ENCODE data around the gene MAGOH. TPM values are rescaled to one million over a fixed set of nuclear protein-coding genes. Genes with fewer than 3 reads are reported as not detected.
A peak's percentile ranks its signal among the peaks of the same experiment; 100 is the strongest.

MAGOH gene
- total and polyA plus RNA-seq, 10 of the 15 experiments (the other 5 are each of a cell fraction or from before 2014, with no cell fraction given) = 62.6 to 261 (median 89.8) TPM

- TF ChIP-seq HCFC1 (IDR thresholded peaks at IDR 0.05; ENCODE audit: low read length) (no peak), BCL11A (IDR thresholded peaks at IDR 0.05; ENCODE audit: low read depth, low read length) (no peak), ATF2 (IDR thresholded peaks at IDR 0.05; ENCODE audit: low read length) (no peak), FOS (IDR thresholded peaks at IDR 0.05; ENCODE audit: borderline replicate concordance, extremely low read depth, insufficient read length) (no peak), PKNOX1 (IDR thresholded peaks at IDR 0.05) (peak; percentile 15; the same call in 1 of the 2 replicates)
Observed at GRCh38 chr1:53278298-53278725, 40.0 kb upstream of the MAGOH start (continued).

GRCh38 chr1:53277326-53277725 lies 39.0 kb upstream of the MAGOH start:
- Histone ChIP-seq H3K27ac (ENCODE audit: control insufficient read depth, insufficient read depth) (no peak overlapping the region), H3K36me3 (ENCODE audit: control insufficient read depth in 2 of 2, insufficient read depth in 2 of 2, low read length in 1 of 2) (peaks cover 13 to 27% of the 10 kb centered on the region in 2 experiments; a peak in 3 of 4 replicates), H3K27me3 (replicated peaks in 1 of 2; ENCODE audit: control insufficient read depth in 2 of 2, insufficient read depth in 2 of 2, low read length in 1 of 2) (no peaks in the 10 kb centered on the region), H3K4me3 (no peak overlapping the region), H2AFZ (ENCODE audit: control insufficient read depth, low read depth, low read length) (no peak overlapping the region), H3K9me3 (replicated peaks; ENCODE audit: control insufficient read depth, insufficient read depth, low read length) (no peaks in the 10 kb centered on the region), H3K4me2 (ENCODE audit: control insufficient read depth, insufficient read depth) (no peak overlapping the region), H3K79me2 (ENCODE audit: control insufficient read depth, insufficient read depth, low read length) (no peaks in the 10 kb centered on the region), H3K9ac (ENCODE audit: control insufficient read depth, insufficient read depth, low read length) (no peak overlapping the region), H3K4me1 (ENCODE audit: control insufficient read depth, insufficient read depth, low read length) (no peaks in the 10 kb centered on the region), H4K20me1 (ENCODE audit: control insufficient read depth, insufficient read depth) (no peaks in the 10 kb centered on the region)
- ATAC-seq (no peak), DNase-seq (ENCODE audit: low read depth, low spot score) (no peak), FAIRE-seq (no peak)
- ChIA-PET SMC1A (ENCODE audit: uncharacterized antibody, unreplicated experiment) (interaction anchor here (2.0 to 5.9 kb wide), 3 partner anchors 19 to 116 kb away, joined by 9 to 107 read pairs (median 11); no protein-coding TSS in a partner anchor), CTCF (interaction anchor here (0.6 to 5.8 kb wide), 8 partner anchors 9 to 523 kb away, joined by 3 to 185 read pairs (median 10); no protein-coding TSS in a partner anchor), RAD21 (ENCODE audit: unreplicated experiment) (interaction anchor here (1.4 to 4.6 kb wide), 3 partner anchors 10 to 167 kb away, joined by 5 to 105 read pairs (median 6); no protein-coding TSS in a partner anchor), POLR2A (interaction anchor here (1.1 kb wide), 1 partner anchor 114 kb away, joined by 3 read pairs; no protein-coding TSS in a partner anchor)
- WGBS (ENCODE audit: insufficient coverage, insufficient replicate concordance, low lambda C conversion rate, missing lambda C conversion rate) = 97% methylated on average over 5 of the region's 5 CpGs
- in situ Hi-C loops (cut with MboI) = loop anchor here (5.0 kb wide), 1 partner anchor 115 kb away; no protein-coding TSS in a partner anchor
- intact Hi-C loops (cut with micrococcal nuclease; ENCODE audit: unreplicated experiment) = no loop called here
- BruUV-seq (replicated peaks) = no TSS peak
- TF ChIP-seq E4F1 (IDR thresholded peaks at IDR 0.05; ENCODE audit: borderline replicate concordance, partially characterized antibody) = no peak
- no peak for TF ChIP-seq E2F8 (IDR thresholded peaks at IDR 0.05; ENCODE audit: low read depth, partially characterized antibody)
- TF ChIP-seq FOXM1 (IDR thresholded peaks at IDR 0.05; ENCODE audit: low read depth, low read length) = no peak
- TF ChIP-seq CBFB (IDR thresholded peaks at IDR 0.05; ENCODE audit: low read depth) = no peak
- no peak for TF ChIP-seq SP1 (IDR thresholded peaks at IDR 0.05; ENCODE audit: low read depth, low read length)

All from GM12878 (cell line).